Naive B cell (primary cell): ENCODE data around the gene CPLX4. TPM values are rescaled to one million over a fixed set of nuclear protein-coding genes. Genes with fewer than 3 reads are reported as not detected.
A peak's percentile ranks its signal among the peaks of the same experiment; 100 is the strongest.

Experiments used
- ATAC-seq, 2 donors: fragments of 150-1000 bp; cut with Tn5 transposase; 2 replicates each; pipeline ENCODE4 v1.10.0; 2021; ENCODE audit warnings: low read depth in 2 of 2, mild to moderate bottlenecking in 2 of 2, moderate library complexity in 2 of 2
- DNase-seq: peaks from one replicate; pipeline ENCODE4 v3.0.0; 2022
- H3K27ac Mint-ChIP-seq, 6 donors: one replicate each; pipeline ENCODE4 v1.8.0; 2020 to 2022; ENCODE audit warnings: mild to moderate bottlenecking in 6 of 6, mixed read lengths in 6 of 6, moderate library complexity in 5 of 6, inconsistent platforms in 2 of 6
- H3K27me3 Mint-ChIP-seq, 3 donors: one replicate each; pipeline ENCODE4 v1.8.0; 2021 to 2022; ENCODE audit warnings: mixed read lengths in 3 of 3, mild to moderate bottlenecking in 1 of 3
- H3K36me3 Mint-ChIP-seq, 2 donors: one replicate each; pipeline ENCODE4 v1.8.0; 2020 to 2022; ENCODE audit warnings: mixed read lengths in 2 of 2, inconsistent platforms in 1 of 2, mild to moderate bottlenecking in 1 of 2
- H3K4me1 Mint-ChIP-seq, 3 donors: one replicate each; pipeline ENCODE4 v1.8.0; 2020 to 2022; ENCODE audit warnings: mixed read lengths in 3 of 3, inconsistent platforms in 1 of 3, mild to moderate bottlenecking in 1 of 3, moderate library complexity in 1 of 3
- H3K4me3 Mint-ChIP-seq, 8 donors: one replicate each; pipeline ENCODE4 v1.8.0; 2020 to 2022; ENCODE audit warnings: mild to moderate bottlenecking in 8 of 8, mixed read lengths in 8 of 8, moderate library complexity in 8 of 8, inconsistent platforms in 2 of 8
- H3K9me3 Mint-ChIP-seq, 7 donors: one replicate each; pipeline ENCODE4 v1.8.0; 2020 to 2022; ENCODE audit warnings: mixed read lengths in 7 of 7, mild to moderate bottlenecking in 5 of 7, inconsistent platforms in 2 of 7, moderate library complexity in 1 of 7
- polyA plus RNA-seq, 6 donors: library from polyadenylated mRNA; unstranded; fragments of 300-500 nt; fragmentation: Illumina TruSeq; gene quantifications; one replicate each; pipeline ENCODE4 v1.2.3, GENCODE V29; 2021; ENCODE audit warnings: low read depth in 6 of 6

CPLX4 gene
- polyA plus RNA-seq, 6 donors from 2014 or later, result not detected

DNA sequence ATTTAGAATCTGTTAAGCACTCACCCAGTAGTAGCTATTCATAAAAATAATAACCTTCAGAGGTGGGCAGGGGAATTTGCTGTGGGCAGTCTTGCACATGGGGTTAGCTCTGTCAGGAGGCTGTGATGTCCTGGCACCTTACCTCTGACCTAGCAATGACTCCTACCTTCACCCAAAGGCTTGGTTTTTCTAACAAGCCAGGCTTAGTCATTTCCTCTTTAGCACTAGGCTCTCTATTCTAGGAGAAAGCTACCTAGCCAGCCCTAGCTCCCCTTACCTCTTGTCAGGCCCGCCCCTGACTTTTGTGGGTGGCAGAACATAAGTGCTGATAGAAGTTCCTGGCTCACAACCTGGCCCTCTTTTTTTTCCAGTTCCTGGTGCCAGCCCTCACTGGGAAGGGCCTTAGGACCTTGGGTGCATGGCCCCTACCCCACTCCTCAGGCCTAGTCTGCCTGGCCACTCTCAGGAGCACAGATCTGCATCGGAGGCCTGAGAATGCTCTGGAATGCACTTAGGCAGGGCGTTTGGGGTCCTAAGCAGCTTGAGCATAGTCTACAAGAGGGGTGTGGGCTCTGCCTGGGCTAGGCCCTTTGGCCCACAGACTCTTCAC is 17.7 kb downstream of the CPLX4 start:
- H3K9me3 Mint-ChIP-seq, result no peaks in the 10 kb centered on the region
- no peaks in the 10 kb centered on the region for H3K36me3 Mint-ChIP-seq
- peaks cover 28 to 37% (median 31%) of the 10 kb centered on the region in 3 donors for H3K27me3 Mint-ChIP-seq
- no peak overlapping the region for H3K4me3 Mint-ChIP-seq
- no peak overlapping the region for H3K27ac Mint-ChIP-seq
- DNase-seq, result no peak
- no peak for ATAC-seq
- H3K4me1 Mint-ChIP-seq, result no peaks in the 10 kb centered on the region

DNA sequence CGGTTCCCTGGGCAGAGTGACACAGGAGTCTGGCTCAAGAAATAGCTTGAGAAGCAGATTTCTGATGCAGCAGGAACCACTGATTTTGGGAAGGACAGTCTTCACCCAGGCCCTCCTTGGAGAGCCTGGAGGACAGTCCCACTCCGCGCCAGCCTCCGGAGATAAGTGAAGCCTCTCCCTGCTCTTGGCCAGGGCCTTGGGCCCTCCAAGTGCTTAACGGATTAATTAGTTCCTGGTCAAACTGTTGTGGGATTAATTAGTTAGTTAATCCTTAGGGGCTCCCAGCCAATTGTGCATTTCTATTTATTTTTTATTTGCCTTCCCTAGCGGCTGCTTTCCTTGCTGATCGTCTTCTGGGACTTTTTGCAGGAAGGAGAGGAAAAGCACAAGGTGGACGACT is 19.6 kb downstream of the CPLX4 start:
- Mint-ChIP-seq H3K9me3 (peaks cover 0 to 4% (median 0%) of the 10 kb centered on the region in 7 donors), H3K4me3 (no peak overlapping the region), H3K27me3 (peaks cover 27 to 33% (median 31%) of the 10 kb centered on the region in 3 donors), H3K36me3 (no peaks in the 10 kb centered on the region), H3K27ac (no peak overlapping the region), H3K4me1 (no peaks in the 10 kb centered on the region)
- DNase-seq, result no peak
- no peak for ATAC-seq

DNA sequence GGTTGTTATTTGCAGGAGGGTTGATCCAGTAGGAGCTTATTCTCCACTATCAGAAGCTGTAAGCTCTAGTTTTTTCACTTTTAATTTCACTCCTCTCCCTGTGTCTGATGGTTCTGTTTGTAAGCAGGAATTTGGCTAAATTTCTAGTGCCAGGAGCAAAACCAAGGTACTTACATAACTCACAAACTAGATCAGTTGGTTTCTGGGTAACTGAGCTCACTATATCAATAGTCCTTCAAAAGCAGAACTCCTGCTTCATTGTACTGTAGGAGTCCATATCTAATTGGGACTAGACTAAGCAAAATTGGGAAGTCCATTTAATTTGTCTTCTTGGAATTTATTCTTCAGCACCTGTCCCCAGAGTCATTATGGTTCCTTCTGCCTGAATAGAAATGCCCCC is 25.1 kb downstream of the CPLX4 start:
- ATAC-seq (no peak), DNase-seq (no peak)
- Mint-ChIP-seq H3K27me3 (peaks cover 33 to 48% (median 41%) of the 10 kb centered on the region in 3 donors), H3K9me3 (peaks cover 0 to 5% (median 2%) of the 10 kb centered on the region in 7 donors), H3K4me1 (no peaks in the 10 kb centered on the region), H3K27ac (no peak overlapping the region), H3K4me3 (no peak overlapping the region), H3K36me3 (no peaks in the 10 kb centered on the region)

DNA sequence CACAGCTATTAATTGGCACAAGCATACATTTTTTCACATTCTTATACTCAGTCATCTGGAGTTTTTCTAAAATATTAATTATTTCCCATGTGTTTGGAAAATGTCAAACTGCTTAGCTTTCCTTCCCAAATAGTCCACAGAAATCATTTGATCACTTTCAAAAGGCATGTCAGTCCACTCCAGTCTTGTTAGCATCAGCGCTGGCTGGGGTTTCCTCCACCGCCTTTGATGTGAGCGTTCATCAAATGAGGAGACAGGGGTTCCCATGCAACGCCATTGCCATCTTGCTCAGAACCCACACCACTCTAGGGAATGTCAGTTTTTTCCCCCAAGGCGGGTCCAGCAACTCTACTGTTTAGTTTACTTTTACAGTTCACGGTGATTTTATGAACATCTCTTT is 32.1 kb downstream of the CPLX4 start:
- Mint-ChIP-seq H3K36me3 (no peaks in the 10 kb centered on the region), H3K27ac (no peak overlapping the region), H3K27me3 (peaks cover 41 to 52% (median 50%) of the 10 kb centered on the region in 3 donors), H3K4me3 (no peak overlapping the region), H3K4me1 (no peaks in the 10 kb centered on the region), H3K9me3 (peaks cover 0 to 5% (median 2%) of the 10 kb centered on the region in 7 donors)
- ATAC-seq, result no peak
- no peak for DNase-seq

DNA sequence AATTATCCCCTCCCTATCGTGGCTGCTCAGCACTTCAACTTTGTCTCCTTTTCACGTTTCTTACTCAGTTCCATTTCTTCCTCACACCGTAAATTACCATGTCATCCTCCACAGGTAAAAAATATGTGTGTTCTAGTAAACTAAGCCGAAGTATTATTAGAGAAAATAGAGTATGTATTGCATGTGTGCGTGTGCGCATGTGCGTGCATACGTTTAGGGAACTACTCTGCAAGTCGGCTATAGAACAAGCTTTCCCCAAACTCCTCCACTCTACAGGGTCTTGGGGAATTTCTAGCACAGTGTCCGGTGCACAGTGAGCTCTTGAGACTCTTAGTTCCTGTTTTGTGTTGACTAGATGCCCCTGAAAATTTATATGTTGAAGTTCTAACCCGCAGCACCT is 36.1 kb downstream of the CPLX4 start:
- ATAC-seq, result no peak
- no peaks in the 10 kb centered on the region for H3K4me1 Mint-ChIP-seq
- no peak overlapping the region for H3K27ac Mint-ChIP-seq
- peaks cover 63 to 75% (median 65%) of the 10 kb centered on the region in 3 donors for H3K27me3 Mint-ChIP-seq
- peaks cover 0 to 5% (median 4%) of the 10 kb centered on the region in 7 donors for H3K9me3 Mint-ChIP-seq
- H3K4me3 Mint-ChIP-seq, result no peak overlapping the region
- no peak for DNase-seq
- H3K36me3 Mint-ChIP-seq, result no peaks in the 10 kb centered on the region

DNA sequence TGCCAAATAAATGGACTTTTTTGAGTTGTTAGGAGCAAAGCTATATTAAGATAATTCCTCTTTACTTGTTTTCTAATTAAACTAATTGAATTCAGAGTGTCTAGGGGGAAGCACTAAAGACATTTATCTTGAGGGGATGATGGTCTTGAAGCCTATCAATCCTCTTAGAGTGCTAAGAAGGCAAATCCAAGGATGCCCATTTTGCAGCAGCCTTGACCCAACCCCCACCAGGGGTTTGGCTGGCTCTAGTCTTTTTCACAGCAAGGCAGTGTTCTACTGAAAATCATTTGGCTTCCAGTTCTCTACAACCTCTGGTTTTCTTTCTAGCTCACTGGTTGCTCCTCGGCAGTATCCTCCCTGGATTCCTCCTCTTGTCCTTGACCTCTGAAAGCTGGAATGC is 38.7 kb downstream of the CPLX4 start:
- Mint-ChIP-seq H3K27me3 (peaks cover 69 to 85% (median 75%) of the 10 kb centered on the region in 3 donors), H3K9me3 (peaks cover 0 to 7% (median 4%) of the 10 kb centered on the region in 7 donors), H3K27ac (no peak overlapping the region), H3K36me3 (no peaks in the 10 kb centered on the region), H3K4me3 (no peak overlapping the region), H3K4me1 (peaks cover under 1 to 1% (median under 1%) of the 10 kb centered on the region in 3 donors)
- no peak for ATAC-seq
- no peak for DNase-seq

DNA sequence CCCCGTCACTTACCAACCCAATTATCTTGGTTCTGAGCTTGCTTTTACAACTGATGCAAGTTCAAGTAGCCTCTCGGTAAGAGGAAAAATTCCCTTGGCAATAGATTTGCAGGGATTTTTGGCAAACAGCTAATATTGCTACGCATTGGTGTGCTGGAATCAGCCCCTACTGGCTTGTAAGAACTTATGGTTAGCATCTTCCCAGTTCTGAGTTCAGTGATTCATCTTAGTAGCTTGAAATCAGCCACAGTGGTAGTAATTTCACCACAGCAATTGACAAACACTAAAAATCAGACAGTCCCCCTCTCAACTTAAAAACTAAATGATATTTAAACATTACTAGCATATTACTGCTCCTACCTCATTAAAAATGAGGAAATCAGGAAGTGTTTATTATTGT is 39.3 kb downstream of the CPLX4 start:
- Mint-ChIP-seq H3K4me1 (peaks cover 3 to 6% (median 6%) of the 10 kb centered on the region in 3 donors), H3K36me3 (no peaks in the 10 kb centered on the region), H3K4me3 (no peak overlapping the region), H3K27ac (no peak overlapping the region), H3K27me3 (peaks cover 70 to 85% (median 75%) of the 10 kb centered on the region in 3 donors), H3K9me3 (peaks cover 0 to 10% (median 2%) of the 10 kb centered on the region in 7 donors)
- no peak for ATAC-seq
- DNase-seq, result no peak

DNA sequence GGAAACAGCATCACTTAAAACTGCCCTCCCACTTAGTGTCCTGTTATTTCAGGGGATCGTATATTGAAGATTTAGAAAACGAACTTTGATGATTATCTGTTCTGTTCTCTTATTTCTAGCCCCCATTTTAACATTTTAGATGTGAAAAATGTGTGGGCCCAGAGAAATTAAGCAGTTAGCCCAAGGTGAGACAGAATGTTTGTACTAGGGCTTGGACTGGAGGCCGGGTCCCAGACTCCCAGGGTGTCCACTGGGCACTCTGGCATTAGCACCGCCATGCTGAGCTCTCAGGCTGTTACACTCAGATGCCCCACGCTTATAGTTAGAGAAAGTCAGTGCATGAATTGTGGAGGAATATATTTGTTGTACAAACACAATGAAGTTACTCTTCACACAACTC is 39.7 kb downstream of the CPLX4 start:
- H3K27me3 Mint-ChIP-seq, result peaks cover 68 to 85% (median 75%) of the 10 kb centered on the region in 3 donors
- H3K9me3 Mint-ChIP-seq, result peaks cover 0 to 10% (median 2%) of the 10 kb centered on the region in 7 donors
- DNase-seq (no peak), ATAC-seq (no peak)
- no peaks in the 10 kb centered on the region for H3K36me3 Mint-ChIP-seq
- H3K4me1 Mint-ChIP-seq, result peaks cover 3 to 10% (median 6%) of the 10 kb centered on the region in 3 donors
- no peak overlapping the region for H3K4me3 Mint-ChIP-seq
- no peak overlapping the region for H3K27ac Mint-ChIP-seq

DNA sequence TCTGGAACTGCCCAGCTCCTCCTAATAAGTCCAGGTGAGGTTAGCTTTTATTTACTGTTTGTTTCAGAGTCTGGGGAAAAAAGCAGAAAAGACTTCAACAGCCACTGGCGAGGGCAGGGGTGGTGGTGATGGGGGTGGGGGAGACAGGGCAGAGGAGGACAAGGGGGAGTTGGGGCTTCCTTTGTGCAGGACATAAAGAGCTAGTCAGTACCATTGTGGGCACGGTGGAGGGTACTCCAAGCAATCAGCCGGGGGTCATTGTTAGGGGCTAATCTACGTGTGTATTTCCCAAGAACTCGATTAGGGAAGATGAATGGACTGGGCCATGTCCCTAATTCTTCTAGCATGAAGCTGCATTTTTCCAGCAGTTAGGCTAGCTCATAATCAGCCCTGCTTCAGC is 42.4 kb downstream of the CPLX4 start:
- Mint-ChIP-seq H3K4me1 (peaks cover 8 to 17% (median 15%) of the 10 kb centered on the region in 3 donors), H3K4me3 (no peak overlapping the region), H3K9me3 (peaks cover 0 to 8% (median 2%) of the 10 kb centered on the region in 7 donors), H3K36me3 (no peaks in the 10 kb centered on the region), H3K27ac (no peak overlapping the region), H3K27me3 (peaks cover 59 to 83% (median 82%) of the 10 kb centered on the region in 3 donors)
- no peak for ATAC-seq
- DNase-seq, result no peak

DNA sequence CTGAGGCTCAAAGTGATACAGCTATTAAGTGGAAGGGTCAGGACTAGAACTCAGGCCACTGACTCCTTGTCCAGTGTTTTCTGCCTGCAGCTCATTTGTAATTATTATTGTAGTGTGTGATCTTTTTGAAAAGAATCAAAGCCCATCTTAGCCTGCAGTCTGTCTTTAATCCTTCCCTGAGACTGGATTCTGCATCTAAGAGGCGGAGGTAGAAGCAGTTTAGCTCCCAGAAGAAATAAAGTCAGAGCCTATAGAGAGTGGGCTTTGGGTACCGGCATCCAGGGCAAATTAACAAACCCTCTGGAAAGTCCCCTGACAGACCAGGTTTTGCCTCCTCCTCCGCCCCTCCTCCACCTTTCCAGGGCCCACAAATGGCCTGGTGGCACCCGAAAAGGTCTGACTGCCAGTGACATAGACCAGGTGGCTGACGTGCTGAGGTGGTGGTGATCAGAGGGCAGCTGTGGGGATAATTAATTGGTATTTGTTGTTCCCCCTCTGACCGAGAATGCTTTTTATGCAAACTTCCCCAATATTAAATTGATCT is 43.0 kb downstream of the CPLX4 start:
- Mint-ChIP-seq H3K36me3 (no peaks in the 10 kb centered on the region), H3K9me3 (peaks cover 0 to 6% (median 0%) of the 10 kb centered on the region in 7 donors), H3K4me3 (peak overlapping the region in 1 of 8 donors; percentile 44), H3K27me3 (peaks cover 61 to 83% (median 82%) of the 10 kb centered on the region in 3 donors), H3K27ac (peak overlapping the region in 1 of 6 donors; percentile 36), H3K4me1 (peaks cover 8 to 17% (median 15%) of the 10 kb centered on the region in 3 donors)
- no peak for ATAC-seq
- DNase-seq, result no peak

DNA sequence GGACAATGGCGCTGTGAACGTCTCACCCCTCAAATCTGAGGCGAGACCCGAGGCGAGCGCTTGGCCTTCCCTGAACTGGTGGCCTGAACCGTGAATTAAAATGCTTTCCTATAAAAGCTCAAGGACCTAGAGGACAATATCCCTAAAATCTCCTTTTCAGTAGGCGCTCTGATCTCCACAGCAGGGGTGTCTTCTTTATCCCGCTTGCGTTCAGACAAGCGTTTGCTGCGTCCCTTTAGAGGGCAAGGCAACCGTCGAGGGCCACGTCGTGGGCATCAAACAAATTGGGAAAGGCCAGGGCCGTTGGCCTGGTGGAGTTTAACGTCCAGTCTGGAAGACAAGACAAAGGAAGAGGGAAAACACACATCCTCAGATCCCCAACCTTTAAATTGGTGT is 43.9 kb downstream of the CPLX4 start:
- peaks cover 65 to 84% (median 83%) of the 10 kb centered on the region in 3 donors for H3K27me3 Mint-ChIP-seq
- H3K4me3 Mint-ChIP-seq, result peak overlapping the region in 2 of 8 donors; percentile 11 to 61
- no peak for DNase-seq
- no peak for ATAC-seq
- peaks cover 0 to 6% (median 0%) of the 10 kb centered on the region in 7 donors for H3K9me3 Mint-ChIP-seq
- H3K27ac Mint-ChIP-seq, result peak overlapping the region in 2 of 6 donors; percentile 56 to 70
- peaks cover 12 to 21% (median 18%) of the 10 kb centered on the region in 3 donors for H3K4me1 Mint-ChIP-seq
- peaks cover 0 to 4% of the 10 kb centered on the region in 2 donors for H3K36me3 Mint-ChIP-seq

DNA sequence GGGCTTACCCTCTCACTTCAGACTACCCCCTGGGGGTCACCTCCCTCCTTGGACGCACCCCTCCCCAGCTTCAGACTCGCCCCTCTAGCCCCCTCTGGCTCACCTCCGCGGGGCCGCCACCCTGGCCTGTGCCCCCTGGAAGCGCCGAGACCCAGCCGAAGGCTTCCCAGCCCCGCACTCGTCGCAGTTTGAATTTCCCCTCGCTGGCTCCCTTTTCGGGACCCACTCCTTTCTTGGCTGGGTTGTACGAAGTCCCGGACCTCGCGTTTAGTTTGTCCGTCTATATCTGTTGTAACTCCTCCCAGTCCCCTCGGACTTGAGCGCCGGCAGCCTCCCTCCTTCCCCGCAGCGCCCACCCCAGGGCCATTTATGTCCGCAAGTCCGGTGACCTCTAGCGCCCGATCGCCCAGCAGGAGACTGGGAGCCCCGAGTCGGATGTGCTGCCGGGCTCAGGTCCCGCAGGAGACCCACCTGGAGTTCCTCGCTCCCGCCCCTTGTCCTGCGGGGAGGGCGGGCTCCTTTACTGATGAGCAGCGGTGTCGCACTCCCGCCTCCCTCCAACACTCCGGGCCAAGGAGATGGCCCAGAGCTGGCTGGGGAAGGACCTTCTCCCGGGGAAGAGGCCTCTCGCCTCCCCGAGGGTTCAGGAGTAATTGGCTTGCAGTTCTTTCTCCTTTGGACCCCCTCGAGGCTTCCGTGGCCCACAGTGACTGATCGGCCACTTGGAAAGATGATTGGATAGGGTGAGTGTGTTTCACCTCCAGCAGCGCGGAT is 44.5 kb downstream of the CPLX4 start:
- H3K4me3 Mint-ChIP-seq, result peak overlapping the region in 4 of 8 donors; percentile 28 to 61 (median 56)
- peaks cover 0 to 8% of the 10 kb centered on the region in 2 donors for H3K36me3 Mint-ChIP-seq
- peaks cover 0 to 6% (median 0%) of the 10 kb centered on the region in 7 donors for H3K9me3 Mint-ChIP-seq
- ATAC-seq, result no peak
- DNase-seq, result no peak
- peaks cover 63 to 87% (median 85%) of the 10 kb centered on the region in 3 donors for H3K27me3 Mint-ChIP-seq
- peaks cover 13 to 22% (median 21%) of the 10 kb centered on the region in 3 donors for H3K4me1 Mint-ChIP-seq
- peak overlapping the region in 2 of 6 donors; percentile 56 to 70 for H3K27ac Mint-ChIP-seq
